Head of caudate nucleus (tissue), 42 donors: ENCODE data around the gene PLS1.
"Not testable (repeated sequence)": the region's sequence is repeated elsewhere in the genome, so short reads cannot be mapped to it uniquely, and the experiment has no call there.

Source experiments
- DNase-seq, 42 donors: peaks; one replicate each; pipeline versions ENCODE4 v3.0.0 to v3.0.0-alpha.2; 2020 to 2021; ENCODE audit warnings: mixed read lengths in 7 of 42
- intact Hi-C: fragments of 100-400 bp; cut with DNase I; formaldehyde crosslinking; loops from one replicate; pipeline ENCODE4 v1.15.0; 2022

The PLS1 gene

DNA sequence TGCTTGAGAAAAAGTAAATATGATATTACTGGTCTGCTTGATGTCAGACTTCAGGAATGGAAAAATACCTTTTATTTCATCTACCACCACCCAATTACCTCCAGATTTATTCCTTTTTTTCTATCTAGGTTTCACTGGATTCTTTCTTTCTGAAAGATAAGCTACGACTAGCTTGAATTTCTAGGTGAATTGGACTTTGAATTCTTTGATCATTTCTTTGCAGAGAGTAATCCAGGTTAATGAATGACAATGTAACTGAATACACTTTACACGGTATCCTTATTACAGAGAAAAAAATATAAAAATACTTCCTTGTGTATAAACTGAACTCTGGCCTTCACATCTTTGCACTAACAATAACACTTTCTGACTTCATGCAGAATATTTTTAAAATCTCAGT, 68.1 kb downstream of the PLS1 start:
- DNase-seq = no peak
- intact Hi-C loops = no loop called here

DNA sequence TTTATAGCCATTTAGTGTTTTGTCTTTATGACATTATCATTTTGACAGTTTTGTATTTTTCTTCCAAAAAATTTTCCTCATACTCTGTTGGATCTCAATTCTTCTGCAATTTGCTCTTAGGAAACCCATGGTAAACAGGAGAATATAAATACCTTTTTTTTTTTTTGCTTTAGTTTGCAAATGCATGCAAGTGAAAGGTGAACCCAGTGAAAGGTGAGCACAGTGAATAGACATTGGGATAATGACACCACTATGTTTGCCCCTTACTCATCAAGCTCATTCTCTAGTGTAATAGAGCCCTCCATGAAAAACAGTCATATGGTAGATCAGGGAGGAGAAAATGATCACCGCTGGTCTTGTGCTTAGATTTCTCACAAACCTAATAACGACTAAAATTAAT, 68.6 kb downstream of the PLS1 start:
- intact Hi-C loops = no loop called here
- DNase-seq = no peak

DNA sequence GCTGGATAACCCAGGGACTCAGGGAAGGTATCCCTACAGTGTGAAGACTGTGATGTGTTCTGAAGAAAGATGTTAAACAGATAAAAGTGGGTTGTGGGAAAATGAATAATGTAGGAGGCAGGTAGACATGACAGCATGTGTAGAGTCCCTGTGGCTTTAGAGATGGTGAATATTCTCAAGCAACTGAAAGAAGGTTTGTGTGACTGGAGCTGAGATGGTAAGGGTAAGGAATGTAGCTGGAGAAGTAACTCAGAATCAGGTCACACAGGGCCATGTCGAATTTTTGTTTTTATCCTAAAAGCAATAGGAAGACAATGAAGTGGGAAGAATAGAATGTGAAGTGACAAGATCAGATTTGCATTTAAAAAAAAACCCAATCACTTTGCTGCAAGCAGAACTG, 73.9 kb downstream of the PLS1 start:
- DNase-seq = no peak
- intact Hi-C loops = no loop called here

DNA sequence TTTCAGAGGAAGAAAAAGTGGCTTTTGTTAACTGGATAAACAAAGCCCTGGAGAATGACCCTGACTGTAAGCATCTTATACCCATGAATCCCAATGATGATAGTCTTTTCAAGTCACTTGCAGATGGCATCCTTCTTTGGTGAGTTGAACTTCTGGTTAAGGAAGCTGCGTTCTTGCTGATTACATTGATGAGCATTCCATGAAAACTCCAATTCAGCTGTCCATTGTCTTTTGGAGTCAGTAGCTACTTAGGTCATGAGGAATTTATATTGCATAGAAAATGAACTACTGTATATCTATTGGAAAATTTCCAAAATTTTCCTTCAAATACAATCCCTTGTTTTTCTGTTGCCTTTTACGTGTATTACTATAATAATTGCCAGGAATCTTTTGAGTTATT, 80.0 kb downstream of the PLS1 start:
- intact Hi-C loops = no loop called here
- DNase-seq = no peak

DNA sequence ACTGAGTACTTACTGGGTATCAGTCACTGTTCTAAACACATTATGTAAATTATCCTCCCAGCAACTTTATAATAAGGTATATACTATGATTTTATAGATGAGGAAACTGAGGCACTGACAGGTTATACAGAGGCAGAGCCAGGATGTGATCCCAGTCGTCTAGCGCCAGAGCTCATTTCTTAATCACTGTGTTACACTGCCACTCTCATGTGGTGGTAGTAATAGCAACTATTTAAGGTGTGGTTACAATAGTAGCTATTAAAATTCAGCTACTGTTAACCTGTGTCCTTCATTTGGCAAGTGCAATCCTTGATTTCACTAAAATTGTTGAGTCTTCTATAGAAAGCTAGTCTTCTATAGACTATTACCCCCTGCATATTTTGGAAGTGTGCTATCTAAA, 84.5 kb downstream of the PLS1 start:
- intact Hi-C loops = no loop called here
- no peak for DNase-seq

DNA sequence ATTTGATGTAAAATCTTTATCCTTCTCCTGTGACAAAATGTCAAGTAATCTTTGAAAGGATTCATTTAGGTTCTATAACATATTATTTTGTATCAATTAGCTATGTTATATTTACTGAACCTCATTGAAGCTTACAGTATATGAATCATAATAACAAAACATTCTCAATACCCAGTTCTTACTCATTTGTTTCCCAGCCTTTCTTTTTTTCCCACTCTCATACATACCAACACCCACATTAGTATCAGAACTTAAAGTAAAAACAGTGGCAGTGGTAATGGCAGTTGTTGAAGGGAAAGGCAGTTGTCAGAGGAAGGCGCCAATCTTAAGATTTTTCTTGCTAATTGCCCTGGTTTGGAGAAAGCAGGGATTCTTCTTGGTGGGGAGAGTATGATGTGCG, 94.4 kb downstream of the PLS1 start:
- intact Hi-C loops = no loop called here
- no peak for DNase-seq

DNA sequence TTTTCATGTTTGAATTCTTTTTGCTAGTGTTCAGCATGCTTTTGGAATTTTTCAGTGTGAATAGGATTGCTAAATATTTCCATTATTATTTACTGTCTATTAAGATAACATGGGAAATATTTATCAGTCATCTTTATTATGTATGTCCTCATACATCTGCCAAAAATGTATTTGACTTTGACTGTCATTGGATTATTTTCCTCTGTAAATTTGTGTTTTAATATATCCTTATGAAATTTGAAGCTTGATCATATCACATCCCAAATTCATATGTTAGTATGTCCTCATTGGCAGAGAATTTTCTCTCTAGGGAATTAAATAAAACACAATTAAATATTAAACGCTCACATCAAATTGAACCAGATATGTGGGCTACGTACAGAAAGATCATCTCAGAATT, 95.3 kb downstream of the PLS1 start:
- intact Hi-C loops = no loop called here
- DNase-seq = no peak

DNA sequence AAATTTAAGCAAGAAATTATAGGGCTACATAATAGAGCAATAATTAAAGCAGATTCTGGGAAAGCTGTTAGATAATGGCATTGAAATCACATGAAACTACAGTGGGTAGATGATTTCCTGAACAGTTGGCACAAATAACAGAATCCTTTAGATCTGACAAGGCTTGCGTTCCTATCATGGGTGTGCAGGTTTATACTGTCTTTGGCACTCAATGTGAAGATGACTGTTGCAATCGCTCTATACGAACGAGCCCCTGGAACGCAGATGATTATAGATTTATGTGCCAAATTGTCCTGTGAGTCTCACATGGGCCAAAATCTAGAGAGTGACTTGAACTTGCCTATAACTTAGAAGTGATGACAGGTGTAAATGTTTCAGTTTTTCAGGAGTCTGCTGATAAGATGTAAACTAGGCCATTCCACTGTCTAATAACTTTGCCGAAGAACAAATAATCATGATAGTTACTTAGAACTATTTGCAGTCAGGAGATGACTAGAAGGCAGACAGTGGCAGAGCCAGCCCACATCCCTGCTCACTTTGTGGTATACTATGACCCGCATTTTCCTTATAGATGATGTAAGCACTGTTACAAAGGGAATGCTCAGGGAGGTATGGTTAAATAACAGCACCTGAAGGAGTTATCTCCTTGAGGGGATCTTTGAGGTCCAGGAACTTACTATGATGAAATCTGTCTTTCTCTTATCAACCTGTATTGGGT, 97.1 kb downstream of the PLS1 start:
- intact Hi-C loops = no loop called here
- no peak for DNase-seq

DNA sequence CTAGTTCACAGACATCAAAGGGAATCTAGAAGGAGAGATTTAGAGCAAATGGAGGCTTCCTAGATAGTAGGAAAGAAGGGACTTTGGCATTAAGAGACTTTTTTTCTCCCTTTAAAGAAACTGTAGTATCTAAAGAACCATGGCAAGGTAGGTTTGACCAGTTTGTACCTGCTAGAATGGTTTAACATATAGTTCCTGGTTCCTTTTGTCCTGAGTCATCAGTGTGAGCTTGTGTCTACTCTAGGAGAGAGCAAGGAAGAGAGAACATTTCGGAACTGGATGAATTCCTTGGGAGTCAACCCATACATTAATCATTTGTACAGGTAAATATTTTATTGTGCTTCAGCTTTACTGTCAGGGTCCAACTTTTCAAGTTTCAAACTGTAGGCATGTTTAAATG, 98.0 kb downstream of the PLS1 start:
- intact Hi-C loops = no loop called here
- no peak for DNase-seq

DNA sequence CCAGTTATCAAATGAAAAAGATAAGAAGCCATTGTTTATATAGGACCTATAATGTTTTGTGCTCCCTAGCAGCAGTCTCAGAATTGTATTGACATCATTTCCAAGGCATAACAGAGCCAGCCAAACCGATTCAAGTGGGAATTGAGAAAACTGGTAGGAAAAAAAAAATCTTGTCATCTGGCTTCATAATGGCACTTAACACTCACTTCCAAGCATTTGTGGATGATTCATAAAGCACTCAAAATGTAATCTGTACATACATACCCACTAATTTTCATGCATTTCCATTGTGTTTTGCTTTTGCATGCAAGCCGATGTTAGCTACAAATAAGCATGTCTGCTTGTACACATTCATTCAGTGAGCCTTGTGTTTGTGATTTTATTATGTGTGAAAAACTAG, 109.0 kb downstream of the PLS1 start:
- intact Hi-C loops = no loop called here
- DNase-seq = no peak

DNA sequence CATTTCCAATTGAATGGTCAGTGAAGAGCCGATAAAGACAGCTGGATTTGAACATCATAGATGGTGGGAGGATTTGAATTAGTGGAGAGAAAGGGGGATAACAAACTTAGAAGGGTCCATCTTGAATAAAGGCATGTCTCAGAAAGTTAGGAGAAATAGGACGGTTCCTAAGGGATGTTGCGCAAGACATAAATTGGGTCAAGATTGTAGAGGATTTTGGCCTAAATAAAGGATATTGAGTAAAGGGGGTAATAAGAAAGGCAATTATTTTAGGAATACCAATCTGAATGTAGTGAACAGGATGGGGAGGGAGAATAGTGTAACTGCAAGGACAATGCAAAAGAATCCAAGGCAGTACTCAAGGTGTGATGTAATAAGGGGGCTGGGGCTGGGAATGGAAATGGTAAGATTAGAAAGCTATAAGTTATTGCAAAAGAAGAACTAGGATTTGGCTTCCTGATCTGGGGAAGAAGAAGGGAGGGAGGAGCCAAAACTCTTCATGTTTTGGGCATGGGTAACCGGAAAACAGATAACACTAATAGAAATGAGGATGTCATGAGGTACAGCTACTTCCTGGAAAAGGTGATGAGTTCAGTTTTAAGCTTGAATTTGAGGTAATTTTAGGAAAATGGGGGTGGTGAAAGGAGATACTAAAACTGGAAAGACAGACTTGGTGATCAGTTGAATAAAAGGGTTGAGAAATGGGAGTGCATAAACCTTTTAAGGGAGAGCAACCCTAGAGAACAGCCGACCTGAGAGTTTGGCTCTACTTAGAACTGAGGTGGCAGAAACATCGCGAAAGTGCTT, 110.3 kb downstream of the PLS1 start:
- no peak for DNase-seq
- intact Hi-C loops = no loop called here

DNA sequence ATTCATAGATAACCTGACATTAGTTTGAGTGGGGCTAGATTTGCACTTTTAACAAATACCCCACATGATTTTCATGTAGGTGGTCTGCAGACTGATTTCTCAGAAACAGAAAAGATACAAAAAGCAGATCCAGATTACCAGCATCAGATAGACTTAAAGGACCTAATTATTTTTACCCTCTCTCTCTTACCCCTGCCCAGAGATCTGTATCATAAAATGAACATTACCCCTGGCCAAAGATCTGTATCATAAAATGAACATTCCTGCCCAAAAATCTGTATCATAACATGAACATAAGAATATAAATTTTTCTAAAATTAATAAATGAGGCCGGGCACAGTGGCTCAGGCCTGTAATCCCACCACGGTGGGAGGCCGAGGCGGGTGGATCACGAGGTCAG, 113.0 kb downstream of the PLS1 start:
- intact Hi-C loops = no loop called here
- DNase-seq = no peak

DNA sequence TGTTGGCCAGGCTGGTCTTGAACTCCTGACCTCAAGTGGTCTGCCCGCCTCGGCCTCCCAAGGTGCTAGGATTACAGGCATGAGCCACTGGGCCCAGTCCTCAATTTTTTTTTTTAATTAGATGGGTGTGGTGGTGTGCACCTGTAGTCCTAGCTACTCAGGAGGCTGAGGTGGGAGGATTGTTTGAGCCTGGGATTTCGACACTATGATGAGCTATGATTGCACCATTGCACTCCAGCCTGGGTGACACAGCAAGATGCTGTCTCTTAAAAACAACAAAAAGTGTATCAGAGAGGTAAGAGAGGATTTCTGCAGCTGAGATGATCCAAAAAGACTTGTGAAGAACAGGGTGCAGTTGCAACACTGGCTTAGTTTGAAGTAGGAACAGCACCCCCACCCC, 118.7 kb downstream of the PLS1 start:
- intact Hi-C loops, DNase-seq: not testable (repeated sequence)

DNA sequence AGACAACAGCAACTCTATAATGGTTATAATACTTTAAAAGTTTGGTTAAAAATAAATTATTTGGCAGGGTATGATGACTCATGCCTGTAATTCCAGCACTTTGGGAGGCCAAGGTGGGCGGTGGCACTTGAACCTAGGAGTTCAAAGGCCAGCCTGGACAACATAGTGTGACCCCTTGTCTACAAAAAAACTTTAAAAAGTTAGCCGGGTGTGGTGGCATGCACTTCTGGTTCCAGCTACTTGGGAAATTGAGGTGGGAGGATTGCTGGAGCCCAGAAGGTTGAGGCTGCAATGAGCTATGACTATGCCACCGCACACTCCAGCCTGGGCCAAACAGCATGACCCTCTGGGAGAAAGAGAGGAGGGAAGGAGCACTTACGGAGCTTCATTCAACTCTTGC, 119.9 kb downstream of the PLS1 start:
- DNase-seq = no peak
- intact Hi-C loops = no loop called here

DNA sequence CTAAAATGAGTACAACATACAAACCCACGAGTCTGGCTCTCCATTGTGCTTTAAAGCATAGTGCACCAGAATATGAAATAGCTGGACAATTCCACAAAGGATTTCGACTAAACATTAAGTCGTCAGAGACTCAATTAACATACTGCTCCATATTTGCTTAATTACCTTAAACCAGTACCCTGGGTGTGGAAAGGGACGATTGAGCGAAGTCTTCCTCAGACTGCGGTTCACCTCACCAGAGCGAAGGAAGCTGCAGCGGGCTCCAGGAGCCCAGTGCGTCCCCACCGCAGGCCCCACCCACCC, 127.4 kb downstream of the PLS1 start:
- intact Hi-C loops = loop anchor here (10.0 kb wide), 1 partner anchor 129 kb away; the partner anchor contains the start of gene PLS1
- DNase-seq = no peak

DNA sequence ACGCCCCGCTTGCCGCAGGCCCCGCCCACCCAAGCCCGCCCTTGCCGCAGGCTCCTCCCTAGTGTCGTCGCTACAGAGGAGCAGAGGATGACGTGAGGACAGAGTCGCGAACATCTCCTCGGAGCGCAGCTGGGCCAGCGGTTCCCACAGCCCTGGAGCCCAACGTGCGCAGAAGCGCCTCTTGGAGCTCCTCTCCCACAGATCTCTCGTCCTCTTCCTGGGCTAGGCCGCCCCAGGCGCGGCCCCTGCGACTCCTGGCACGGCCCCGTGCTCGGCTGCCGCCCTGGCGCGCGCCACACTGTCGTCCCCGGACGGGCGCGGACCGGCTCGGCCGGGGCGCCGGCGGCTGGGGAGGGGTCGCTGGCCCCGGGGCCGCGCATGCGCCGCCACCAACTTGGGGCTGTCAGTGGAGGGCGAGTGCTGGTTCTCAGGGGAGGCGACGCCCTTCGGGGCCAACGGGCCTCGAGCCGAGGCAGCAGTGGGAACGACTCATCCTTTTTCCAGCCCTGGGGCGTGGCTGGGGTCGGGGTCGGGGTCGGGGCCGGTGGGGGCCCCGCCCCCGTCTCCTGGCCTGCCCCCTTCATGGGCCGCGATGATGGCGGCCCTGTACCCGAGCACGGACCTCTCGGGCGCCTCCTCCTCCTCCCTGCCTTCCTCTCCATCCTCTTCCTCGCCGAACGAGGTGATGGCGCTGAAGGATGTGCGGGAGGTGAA, 127.9 kb downstream of the PLS1 start, which contains the start of gene TRPC1:
TRPC1 (plus strand) TSS at position 67 of the 714 bp plus-strand sequence; CDS start at position 593, 526 bp downstream.
- DNase-seq = peak; percentile 71 to 95 (median 84)
- intact Hi-C loops = loop anchor here (10.0 kb wide), 1 partner anchor 129 kb away; the partner anchor contains the start of gene PLS1

DNA sequence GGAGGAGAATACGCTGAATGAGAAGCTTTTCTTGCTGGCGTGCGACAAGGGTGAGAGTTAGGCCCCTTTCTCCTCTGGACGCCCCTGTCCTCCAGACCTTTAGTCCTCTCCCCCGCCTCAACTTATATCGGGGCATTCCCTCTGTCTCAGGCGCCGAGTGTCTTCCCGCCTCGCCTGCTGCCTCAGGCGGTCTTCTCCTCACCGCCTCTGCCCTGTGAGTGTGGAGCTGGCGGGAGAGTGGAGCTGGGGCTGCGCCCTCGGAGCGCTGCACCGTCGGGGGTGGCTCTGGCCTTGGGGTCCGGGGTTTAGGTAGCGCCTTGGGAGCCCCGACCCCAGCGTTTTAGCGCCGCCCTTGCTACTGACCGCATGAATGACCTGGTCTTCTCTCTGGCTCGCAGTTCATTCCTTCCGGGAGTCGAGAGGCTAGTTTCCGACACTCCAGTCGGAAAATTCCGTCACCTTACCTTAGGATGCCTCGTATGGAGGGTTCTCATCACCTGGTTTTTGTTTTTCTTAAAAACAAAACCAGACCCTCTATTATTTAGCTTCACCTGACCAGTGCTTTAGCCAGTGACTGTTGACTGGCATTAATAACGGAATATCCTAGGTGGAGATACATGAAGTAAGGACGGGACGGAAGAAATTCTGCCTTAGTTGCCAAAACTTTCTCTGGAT, 128.6 kb downstream of the PLS1 start:
- DNase-seq = peak; percentile 2 to 71 (median 50)
- intact Hi-C loops = loop anchor here (10.0 kb wide), 1 partner anchor 130 kb away; the partner anchor contains the start of gene PLS1

DNA sequence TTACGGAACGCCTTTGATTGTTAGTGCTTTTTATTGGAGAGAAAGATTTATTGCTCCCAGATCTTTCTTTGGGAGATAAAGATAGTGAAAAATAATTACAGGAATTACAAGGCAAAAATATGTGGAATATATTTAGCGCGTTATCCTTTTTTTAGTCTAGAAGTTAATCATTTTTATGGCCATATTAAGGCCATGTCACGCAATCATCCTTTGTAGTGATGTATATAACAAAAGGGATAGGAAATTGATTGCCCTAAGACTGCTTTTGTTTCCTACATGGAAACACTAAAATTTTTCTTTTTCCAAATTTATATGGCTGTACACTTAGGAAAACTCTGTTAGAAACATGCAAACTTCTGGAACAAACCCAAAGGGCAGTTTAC, 129.2 kb downstream of the PLS1 start:
- intact Hi-C loops = loop anchor here (10.0 kb wide), 1 partner anchor 131 kb away; the partner anchor contains the start of gene PLS1
- DNase-seq = no peak

DNA sequence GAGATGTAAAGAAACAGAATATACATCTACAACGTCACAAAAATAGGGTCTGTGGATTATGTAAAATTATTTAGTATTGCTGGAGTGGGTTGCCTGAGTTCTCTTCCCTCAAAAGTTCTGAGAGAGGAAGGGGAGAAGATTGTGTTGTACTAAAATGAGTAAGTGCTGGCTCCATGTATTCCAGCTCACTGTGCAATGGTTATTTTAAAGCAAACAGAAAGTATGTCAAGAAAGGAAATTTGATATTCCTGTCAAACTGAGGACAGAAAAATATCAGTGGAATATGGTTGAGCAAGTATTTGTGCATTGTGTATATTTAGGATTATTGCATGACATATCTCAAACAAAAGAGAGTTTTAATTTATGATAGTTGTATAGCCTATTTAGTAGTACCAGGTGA, 129.8 kb downstream of the PLS1 start:
- intact Hi-C loops = loop anchor here (10.0 kb wide), 1 partner anchor 131 kb away; the partner anchor contains the start of gene PLS1
- DNase-seq = no peak
